Brain pericyte (primary cell): ENCODE data around the gene KNDC1.
"Not testable (repeated sequence)": the region's sequence is repeated elsewhere in the genome, so short reads cannot be mapped to it uniquely, and the experiment has no call there.

ENCODE experiments used
- DNase-seq: peaks from one replicate; pipeline ENCODE4 v3.0.0-alpha.2; 2012; ENCODE audit warnings: low read depth, low spot score

The KNDC1 gene

GRCh38 chr10:133162178-133162909 lies 2.3 kb downstream of the KNDC1 start:
- no peak for DNase-seq

- DNase-seq: no peak
Measured at GRCh38 chr10:133162910-133163856, 3.2 kb downstream of the KNDC1 start.

GRCh38 chr10:133163889-133164815 lies 4.1 kb downstream of the KNDC1 start:
- DNase-seq: no peak

GRCh38 chr10:133164816-133165555 lies 5.0 kb downstream of the KNDC1 start:
- no peak for DNase-seq

GRCh38 chr10:133165556-133166503 lies 5.8 kb downstream of the KNDC1 start:
- DNase-seq: no peak

GRCh38 chr10:133166504-133166827 lies 6.4 kb downstream of the KNDC1 start:
- DNase-seq: no peak

- no peak for DNase-seq
Measured at GRCh38 chr10:133166828-133167692, 7.0 kb downstream of the KNDC1 start.

- DNase-seq: no peak
Measured at GRCh38 chr10:133167693-133168616, 7.9 kb downstream of the KNDC1 start.

- DNase-seq: no peak
Measured at GRCh38 chr10:133168617-133169031, 8.6 kb downstream of the KNDC1 start.

GRCh38 chr10:133169173-133169947 lies 9.3 kb downstream of the KNDC1 start:
- DNase-seq: no peak

- DNase-seq: no peak
Measured at GRCh38 chr10:133170092-133170491, 10.1 kb downstream of the KNDC1 start.

- DNase-seq: no peak
Measured at GRCh38 chr10:133173860-133174640, 14.0 kb downstream of the KNDC1 start.

- no peak for DNase-seq
Measured at GRCh38 chr10:133174689-133175263, 14.8 kb downstream of the KNDC1 start.

- not testable (repeated sequence) for DNase-seq
Measured at GRCh38 chr10:133175624-133176023, 15.6 kb downstream of the KNDC1 start.

- no peak for DNase-seq
Measured at GRCh38 chr10:133176546-133176945, 16.5 kb downstream of the KNDC1 start.
